Stimulated activated CD8-positive, alpha-beta memory T cell treated with anti-CD3 and anti-CD28 coated beads, Interleukin-15, amount 100 ng/mL, for 4 hours (primary cell): ENCODE data around the gene SLC5A8.

Source experiments
- DNase-seq, 2 donors: peaks; one replicate each; pipeline ENCODE4 v3.0.0-alpha.2; 2020; ENCODE audit warnings: low read depth in 2 of 2

Gene SLC5A8, protein sequence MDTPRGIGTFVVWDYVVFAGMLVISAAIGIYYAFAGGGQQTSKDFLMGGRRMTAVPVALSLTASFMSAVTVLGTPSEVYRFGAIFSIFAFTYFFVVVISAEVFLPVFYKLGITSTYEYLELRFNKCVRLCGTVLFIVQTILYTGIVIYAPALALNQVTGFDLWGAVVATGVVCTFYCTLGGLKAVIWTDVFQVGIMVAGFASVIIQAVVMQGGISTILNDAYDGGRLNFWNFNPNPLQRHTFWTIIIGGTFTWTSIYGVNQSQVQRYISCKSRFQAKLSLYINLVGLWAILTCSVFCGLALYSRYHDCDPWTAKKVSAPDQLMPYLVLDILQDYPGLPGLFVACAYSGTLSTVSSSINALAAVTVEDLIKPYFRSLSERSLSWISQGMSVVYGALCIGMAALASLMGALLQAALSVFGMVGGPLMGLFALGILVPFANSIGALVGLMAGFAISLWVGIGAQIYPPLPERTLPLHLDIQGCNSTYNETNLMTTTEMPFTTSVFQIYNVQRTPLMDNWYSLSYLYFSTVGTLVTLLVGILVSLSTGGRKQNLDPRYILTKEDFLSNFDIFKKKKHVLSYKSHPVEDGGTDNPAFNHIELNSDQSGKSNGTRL

DNA sequence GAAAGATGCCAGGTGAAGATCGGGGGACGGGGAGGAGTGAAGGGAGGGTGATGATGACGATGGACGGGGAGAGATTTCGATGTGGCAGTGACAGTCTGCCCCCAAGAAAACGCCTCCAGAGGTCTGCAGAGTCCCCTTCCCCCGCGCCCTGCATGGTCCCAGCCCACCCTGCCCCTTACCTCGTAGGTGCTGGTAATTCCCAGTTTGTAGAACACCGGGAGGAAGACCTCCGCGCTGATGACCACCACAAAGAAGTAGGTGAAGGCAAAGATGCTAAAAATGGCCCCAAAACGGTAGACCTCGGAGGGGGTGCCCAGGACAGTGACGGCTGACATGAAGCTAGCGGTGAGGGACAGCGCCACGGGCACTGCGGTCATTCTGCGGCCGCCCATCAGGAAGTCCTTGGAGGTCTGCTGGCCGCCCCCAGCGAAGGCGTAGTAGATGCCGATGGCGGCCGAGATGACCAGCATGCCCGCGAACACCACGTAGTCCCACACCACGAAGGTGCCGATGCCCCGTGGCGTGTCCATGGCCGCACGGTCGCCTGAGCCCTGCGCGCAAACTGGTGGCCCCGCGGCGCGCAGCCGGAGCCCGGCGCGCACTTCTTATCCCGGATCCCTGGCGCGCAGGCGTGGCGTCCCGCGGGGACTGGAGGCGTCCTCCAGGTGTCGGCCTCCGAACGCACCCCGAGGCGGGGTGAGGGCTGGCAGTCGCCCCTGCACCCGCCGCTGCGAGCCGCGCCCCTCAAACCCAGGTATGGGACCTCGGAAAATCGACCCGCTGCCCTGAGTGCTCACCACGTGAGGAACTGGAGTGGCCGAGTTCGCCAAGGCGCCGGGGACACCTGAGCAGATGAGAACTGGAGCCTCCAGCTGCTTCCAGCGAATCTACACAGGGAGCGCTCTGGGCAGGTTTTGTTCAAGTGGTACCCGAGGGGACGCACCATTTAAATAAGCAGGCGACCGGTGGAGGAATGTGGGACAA, at the start of gene SLC5A8:
SLC5A8 (minus strand) TSS at position 920 of the 984 bp plus-strand sequence; CDS start at position 530, 390 bp downstream.
- DNase-seq, result no peak

- DNase-seq, result no peak
Measured at GRCh38 chr12:101257357-101257756, 47.3 kb upstream of the SLC5A8 start.

DNA sequence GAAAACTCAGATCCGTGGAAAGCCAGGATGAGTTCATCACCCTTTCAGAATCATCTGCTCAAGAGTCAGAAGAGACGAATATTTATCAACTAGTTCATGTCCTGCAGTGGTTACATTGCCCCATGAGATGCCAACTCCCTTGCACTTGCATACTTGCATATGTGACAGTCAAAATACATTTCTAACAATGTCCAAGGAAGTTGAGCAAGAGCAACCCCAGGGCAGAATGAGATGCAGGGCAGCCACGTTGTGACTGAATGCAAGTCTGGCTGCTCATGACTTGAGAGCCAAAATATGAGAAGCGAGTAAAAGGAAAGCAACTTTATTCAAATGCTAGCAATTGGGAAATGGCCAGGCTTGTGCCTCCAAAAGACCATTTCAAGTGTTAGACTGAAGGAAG, 46.2 kb upstream of the SLC5A8 start:
- no peak for DNase-seq

- no peak for DNase-seq
Measured at GRCh38 chr12:101243616-101244015, 33.6 kb upstream of the SLC5A8 start.

- no peak for DNase-seq
Measured at GRCh38 chr12:101243074-101243473, 33.0 kb upstream of the SLC5A8 start.

GRCh38 chr12:101238800-101239329, 28.8 kb upstream of the SLC5A8 start:
- DNase-seq, result no peak

- no peak for DNase-seq
Measured at GRCh38 chr12:101238306-101238705, 28.3 kb upstream of the SLC5A8 start.

DNA sequence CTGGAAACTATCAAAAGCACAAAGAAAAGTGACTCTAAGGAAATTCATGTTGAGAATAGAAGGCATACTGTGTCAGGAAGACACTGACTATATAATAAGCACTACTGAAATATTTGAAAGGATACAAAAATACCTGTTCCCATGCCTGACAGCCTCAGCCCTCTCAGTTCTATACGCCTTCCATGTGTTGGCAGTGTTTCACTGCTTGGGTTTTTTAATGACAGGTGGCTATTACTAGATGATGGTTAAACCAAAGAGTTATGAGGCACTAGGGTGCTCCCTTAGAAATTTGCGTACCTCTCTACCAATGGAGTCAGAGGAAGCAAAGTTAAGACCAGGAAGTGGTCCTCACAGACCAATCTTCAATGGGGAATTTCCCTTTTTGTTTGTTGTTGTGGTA, 25.6 kb upstream of the SLC5A8 start:
- DNase-seq, result no peak

DNA sequence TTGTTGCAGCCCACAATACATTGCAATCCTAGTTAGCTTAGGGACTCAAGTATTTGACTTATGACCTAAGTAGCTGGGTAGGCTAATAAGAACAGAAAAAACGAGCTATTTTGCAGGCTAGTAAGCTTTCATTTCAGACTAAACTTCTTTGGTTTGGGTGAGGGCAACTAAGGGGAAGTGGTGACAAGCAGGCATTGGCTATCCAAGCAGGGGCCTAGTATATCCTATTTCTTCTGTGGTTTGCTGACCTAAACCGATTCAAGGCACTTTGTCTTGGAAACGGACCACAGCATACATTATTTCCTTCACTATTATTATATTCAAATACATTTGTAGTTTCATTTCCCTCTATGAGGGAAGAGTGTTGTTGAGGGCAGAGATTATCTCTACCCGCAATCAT, 21.6 kb upstream of the SLC5A8 start:
- DNase-seq, result no peak

GRCh38 chr12:101230547-101230946, 20.5 kb upstream of the SLC5A8 start:
- no peak for DNase-seq

- no peak for DNase-seq
Measured at GRCh38 chr12:101229841-101230241, 19.8 kb upstream of the SLC5A8 start.

DNA sequence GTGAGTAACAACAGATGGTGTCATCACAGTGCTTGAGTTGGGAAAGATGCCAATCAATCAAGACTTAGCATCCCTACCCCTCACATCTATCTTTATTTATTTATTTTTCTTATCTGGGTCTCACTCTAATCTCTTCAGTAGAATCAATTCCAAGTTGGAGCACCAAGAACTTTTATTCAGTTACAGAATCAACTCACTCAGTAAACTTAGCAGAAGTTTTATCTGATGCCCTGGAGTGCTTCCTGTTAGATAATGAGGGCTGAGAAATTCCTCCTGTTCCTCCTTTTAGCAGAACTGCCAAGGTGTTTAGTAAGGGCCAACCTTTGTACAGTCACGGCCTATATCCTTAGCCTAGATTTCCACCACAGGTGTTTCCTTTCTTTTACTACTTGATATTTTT, 11.3 kb upstream of the SLC5A8 start:
- DNase-seq, result no peak

DNA sequence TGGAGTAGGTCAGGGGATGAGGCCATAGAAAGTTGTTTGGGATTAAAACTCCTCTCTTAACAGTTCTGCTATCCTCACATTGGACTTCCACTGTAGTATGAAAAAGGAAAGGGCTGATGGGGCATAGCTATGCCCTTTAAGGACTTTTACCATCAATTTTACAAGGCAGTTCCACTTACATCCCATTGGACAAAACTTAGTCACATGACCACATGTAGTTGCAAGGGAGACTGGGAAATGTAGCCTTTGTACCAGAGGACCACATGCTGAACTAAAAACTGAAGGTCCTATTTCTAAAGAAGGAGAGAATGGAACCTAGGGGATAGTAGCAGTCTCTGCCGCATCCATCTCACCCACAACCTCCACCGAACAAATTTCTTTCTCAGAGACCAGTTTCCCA, 6.8 kb upstream of the SLC5A8 start:
- no peak for DNase-seq

DNA sequence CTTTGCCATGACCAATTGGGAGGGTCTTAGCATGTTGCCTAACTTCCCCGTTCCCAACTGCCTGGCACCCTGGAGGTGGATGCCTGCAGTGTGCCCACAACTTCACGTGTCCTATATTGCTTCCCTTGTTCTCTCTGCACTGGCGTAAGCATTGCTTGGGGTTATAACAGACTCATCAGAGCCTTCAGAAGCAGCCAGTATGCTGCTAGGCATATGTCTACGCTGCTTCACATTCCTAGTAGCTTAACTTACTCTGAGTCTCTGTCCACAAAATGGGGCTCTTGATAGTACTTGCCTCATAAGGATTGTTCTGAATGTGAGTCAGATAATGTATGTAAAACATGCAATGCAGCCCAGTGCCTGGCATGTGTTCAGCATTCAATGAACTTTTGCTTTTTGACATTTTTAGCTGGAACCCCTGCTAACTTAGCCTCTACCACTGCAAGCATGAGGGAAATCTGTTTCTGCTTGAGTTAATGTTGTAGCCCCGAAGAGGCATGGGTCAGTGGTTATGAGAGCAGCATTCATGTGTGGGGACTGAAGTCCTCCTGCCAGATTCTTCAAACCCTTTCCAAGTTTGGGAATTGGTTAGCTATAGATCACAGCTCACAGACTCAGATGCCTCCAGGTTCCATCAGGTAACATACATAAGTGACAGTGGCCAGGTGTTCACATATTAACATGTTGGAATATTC, 2.8 kb downstream of the SLC5A8 start:
- no peak for DNase-seq

- no peak for DNase-seq
Measured at GRCh38 chr12:101204602-101205304, 5.3 kb downstream of the SLC5A8 start.

- DNase-seq, result no peak
Measured at GRCh38 chr12:101200824-101201223, 9.2 kb downstream of the SLC5A8 start.

DNA sequence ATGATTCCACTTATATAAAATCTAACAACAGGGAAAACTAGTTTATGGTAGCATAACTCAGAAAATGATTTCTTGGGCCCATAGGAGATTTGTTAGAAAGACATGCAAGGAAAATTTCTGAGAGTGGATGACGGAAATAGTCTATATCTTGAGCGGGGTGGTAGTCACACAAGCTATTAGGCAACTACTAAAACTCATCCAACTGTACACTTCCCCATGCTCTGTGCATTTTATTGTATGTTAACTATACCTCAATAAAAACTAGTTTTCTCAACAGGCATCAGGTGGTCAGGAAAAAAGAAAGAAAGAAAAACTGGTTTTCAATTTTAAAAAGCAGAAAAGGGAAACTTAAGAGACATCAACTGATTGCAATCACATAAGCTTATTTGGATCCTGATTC, 9.9 kb downstream of the SLC5A8 start:
- DNase-seq, result no peak

- DNase-seq, result no peak
Measured at GRCh38 chr12:101186291-101186690, 23.7 kb downstream of the SLC5A8 start.

DNA sequence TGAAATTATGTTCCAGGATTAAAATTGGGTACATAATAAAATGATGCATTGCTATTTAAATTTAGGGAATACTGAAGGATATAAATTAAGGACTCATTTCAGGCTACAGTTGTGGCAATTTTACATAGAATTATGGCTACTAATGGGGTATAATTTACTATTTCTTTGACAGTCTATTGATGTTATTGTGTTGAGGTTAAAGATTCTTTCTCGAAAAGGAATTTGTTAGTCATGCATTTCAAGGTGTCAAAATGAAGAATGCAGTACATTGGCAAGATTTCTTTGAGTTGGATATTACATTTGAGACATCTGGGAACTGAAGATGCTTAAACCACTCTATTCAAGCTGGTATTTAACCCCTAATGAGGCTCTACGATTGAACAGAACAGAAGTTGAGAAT, 28.3 kb downstream of the SLC5A8 start:
- no peak for DNase-seq

GRCh38 chr12:101174541-101174940, 35.5 kb downstream of the SLC5A8 start:
- no peak for DNase-seq
